Ishikawa (cell line): ENCODE data around the gene SLC10A2.

Experiments
- CEBPB ChIP-seq: IDR thresholded peaks from 2 replicates; pipeline ENCODE4 v1.6.1; 2012
- CREB1 ChIP-seq: IDR thresholded peaks from 2 replicates; pipeline ENCODE4 v1.6.1; 2012; ENCODE audit warnings: low read depth
- EGR1 ChIP-seq: IDR thresholded peaks from 2 replicates; pipeline ENCODE4 v1.6.1; 2012
- EP300 ChIP-seq: IDR thresholded peaks from 2 replicates; pipeline ENCODE4 v1.6.1; 2012; ENCODE audit warnings: borderline replicate concordance
- FOXM1 ChIP-seq: IDR thresholded peaks from 2 replicates; pipeline ENCODE4 v1.6.1; 2012; ENCODE audit warnings: low read depth, borderline replicate concordance
- NFIC ChIP-seq: IDR thresholded peaks from 2 replicates; pipeline ENCODE4 v1.6.1; 2012
- RAD21 ChIP-seq: IDR thresholded peaks from 2 replicates; pipeline ENCODE4 v1.6.1; 2012; ENCODE audit warnings: low read depth
- TAF1 ChIP-seq: IDR thresholded peaks from 2 replicates; pipeline ENCODE4 v1.6.1; 2012; ENCODE audit warnings: low read depth, mild to moderate bottlenecking
- TCF12 ChIP-seq: IDR thresholded peaks from 2 replicates; pipeline ENCODE4 v1.6.1; 2012; ENCODE audit warnings: low read depth
- TEAD4 ChIP-seq: IDR thresholded peaks from 2 replicates; pipeline ENCODE4 v1.6.1; 2012
- YY1 ChIP-seq: IDR thresholded peaks from 2 replicates; pipeline ENCODE4 v1.6.1; 2012; ENCODE audit warnings: low read depth
- ZBTB7A ChIP-seq: IDR thresholded peaks from 2 replicates; pipeline ENCODE4 v1.6.1; 2012; ENCODE audit warnings: low read depth
- TF ChIP-seq, protein P1 (sequence below): IDR thresholded peaks from 2 replicates; pipeline ENCODE4 v1.6.1; 2012; ENCODE audit warnings: low read depth, mild to moderate bottlenecking
- TF ChIP-seq, protein P2 (sequence below): IDR thresholded peaks from 2 replicates; pipeline ENCODE4 v1.6.1; 2012
- TF ChIP-seq, protein P3 (sequence below): IDR thresholded peaks from 2 replicates; pipeline ENCODE4 v1.6.1; 2012

The SLC10A2 gene

DNA sequence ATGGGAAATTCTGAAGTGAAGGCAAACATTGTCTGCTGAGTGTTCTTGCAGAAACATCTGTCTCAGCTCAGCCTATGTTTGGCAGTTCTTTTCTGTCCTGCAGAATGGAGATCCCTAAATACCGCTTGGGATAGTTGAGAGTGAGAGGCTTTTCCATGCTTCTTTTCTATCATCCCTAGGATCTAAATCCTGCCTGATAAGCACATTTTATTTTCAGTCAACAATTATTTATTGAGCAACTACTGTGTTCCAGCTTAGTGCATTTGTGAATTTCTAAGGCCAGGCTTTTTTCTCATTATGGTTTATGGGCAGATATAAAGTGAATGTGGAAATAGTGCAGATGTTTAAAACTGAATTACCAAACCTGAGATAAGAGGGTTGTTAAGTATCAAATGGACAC is 62.6 kb downstream of the SLC10A2 start:
- TF ChIP-seq ZBTB7A (no peak), EP300 (no peak), RAD21 (no peak), TCF12 (no peak), TEAD4 (no peak), CREB1 (no peak), FOXM1 (no peak), YY1 (no peak), CEBPB (no peak), TAF1 (no peak), NFIC (no peak), EGR1 (no peak)
- TF ChIP-seq, protein P1, sequence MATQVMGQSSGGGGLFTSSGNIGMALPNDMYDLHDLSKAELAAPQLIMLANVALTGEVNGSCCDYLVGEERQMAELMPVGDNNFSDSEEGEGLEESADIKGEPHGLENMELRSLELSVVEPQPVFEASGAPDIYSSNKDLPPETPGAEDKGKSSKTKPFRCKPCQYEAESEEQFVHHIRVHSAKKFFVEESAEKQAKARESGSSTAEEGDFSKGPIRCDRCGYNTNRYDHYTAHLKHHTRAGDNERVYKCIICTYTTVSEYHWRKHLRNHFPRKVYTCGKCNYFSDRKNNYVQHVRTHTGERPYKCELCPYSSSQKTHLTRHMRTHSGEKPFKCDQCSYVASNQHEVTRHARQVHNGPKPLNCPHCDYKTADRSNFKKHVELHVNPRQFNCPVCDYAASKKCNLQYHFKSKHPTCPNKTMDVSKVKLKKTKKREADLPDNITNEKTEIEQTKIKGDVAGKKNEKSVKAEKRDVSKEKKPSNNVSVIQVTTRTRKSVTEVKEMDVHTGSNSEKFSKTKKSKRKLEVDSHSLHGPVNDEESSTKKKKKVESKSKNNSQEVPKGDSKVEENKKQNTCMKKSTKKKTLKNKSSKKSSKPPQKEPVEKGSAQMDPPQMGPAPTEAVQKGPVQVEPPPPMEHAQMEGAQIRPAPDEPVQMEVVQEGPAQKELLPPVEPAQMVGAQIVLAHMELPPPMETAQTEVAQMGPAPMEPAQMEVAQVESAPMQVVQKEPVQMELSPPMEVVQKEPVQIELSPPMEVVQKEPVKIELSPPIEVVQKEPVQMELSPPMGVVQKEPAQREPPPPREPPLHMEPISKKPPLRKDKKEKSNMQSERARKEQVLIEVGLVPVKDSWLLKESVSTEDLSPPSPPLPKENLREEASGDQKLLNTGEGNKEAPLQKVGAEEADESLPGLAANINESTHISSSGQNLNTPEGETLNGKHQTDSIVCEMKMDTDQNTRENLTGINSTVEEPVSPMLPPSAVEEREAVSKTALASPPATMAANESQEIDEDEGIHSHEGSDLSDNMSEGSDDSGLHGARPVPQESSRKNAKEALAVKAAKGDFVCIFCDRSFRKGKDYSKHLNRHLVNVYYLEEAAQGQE = no peak
- TF ChIP-seq, protein P2, sequence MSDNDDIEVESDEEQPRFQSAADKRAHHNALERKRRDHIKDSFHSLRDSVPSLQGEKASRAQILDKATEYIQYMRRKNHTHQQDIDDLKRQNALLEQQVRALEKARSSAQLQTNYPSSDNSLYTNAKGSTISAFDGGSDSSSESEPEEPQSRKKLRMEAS = no peak
- TF ChIP-seq, protein P3, sequence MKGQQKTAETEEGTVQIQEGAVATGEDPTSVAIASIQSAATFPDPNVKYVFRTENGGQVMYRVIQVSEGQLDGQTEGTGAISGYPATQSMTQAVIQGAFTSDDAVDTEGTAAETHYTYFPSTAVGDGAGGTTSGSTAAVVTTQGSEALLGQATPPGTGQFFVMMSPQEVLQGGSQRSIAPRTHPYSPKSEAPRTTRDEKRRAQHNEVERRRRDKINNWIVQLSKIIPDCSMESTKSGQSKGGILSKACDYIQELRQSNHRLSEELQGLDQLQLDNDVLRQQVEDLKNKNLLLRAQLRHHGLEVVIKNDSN = no peak

DNA sequence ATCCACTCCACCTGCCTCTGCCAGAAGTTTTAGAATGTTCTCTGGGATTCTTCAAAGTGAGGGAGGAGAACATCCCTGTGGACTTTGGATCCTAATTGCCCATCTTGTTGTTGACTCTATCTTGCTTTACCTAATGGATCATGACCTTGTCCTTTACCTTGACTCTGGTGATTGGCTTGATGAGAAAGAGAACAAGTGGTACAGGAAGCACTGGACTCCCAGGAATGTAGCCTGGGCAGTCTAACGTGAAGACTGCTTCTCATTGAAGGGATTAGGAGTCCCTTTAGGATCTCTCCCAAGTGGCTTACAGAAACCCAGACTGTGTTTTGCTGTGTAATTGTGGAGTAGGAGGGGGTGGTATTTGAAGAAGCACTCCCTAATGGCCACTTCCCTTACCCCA is 63.9 kb downstream of the SLC10A2 start:
- TF ChIP-seq CREB1 = no peak
- no peak for TF ChIP-seq EGR1
- TF ChIP-seq CEBPB = no peak
- TF ChIP-seq TEAD4 = no peak
- no peak for TF ChIP-seq RAD21
- TF ChIP-seq, protein P2 = no peak
- TF ChIP-seq NFIC = no peak
- TF ChIP-seq FOXM1 = no peak
- no peak for TF ChIP-seq EP300
- TF ChIP-seq YY1 = no peak
- TF ChIP-seq, protein P1 = no peak
- TF ChIP-seq, protein P3 = no peak
- no peak for TF ChIP-seq ZBTB7A
- no peak for TF ChIP-seq TCF12
- no peak for TF ChIP-seq TAF1

DNA sequence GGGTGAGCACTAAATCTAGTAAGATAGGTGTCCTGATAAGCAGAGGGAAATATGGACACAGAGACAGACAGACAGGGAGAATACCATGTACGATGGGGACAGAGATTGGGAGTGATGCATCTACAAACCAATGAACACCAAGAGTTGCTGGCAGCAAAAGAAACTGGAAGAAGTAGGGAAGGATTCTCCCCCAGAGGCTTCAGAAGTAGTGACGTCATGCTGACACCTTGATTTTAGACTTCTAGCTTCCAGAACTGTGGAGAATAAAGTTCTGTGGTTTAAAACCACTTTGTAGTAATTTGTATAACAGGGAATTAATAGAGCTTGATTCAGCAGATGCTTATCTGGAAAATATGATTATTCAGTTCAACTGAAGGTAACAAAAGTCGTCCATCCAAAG is 66.1 kb downstream of the SLC10A2 start:
- TF ChIP-seq EGR1 = no peak
- TF ChIP-seq TEAD4 = no peak
- TF ChIP-seq TCF12 = no peak
- TF ChIP-seq, protein P2 = no peak
- no peak for TF ChIP-seq ZBTB7A
- TF ChIP-seq YY1 = no peak

DNA sequence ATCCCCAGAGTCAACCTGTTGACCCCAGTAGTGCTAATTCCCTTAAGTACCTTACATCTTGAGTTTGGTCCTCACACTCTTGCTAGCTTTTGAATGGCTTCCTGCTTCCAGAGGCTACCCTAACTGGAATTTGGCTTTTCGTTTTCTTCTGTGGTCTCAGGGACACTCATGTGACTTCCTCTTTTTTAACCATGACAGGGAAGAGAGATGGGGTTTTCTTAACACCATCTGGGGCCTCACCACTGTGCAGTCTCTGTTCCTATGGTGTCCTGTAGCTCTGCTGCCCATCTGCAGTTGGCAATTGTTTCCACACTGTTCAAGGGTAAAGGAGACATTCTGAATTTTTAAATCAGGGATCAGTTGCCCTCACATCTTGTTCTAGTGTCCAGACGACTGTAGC is 66.7 kb downstream of the SLC10A2 start:
- TF ChIP-seq ZBTB7A = no peak
- TF ChIP-seq NFIC = no peak
- TF ChIP-seq, protein P1 = no peak
- no peak for TF ChIP-seq TCF12
- TF ChIP-seq TEAD4 = no peak
